ENCODE measurements around the gene ARGFX. TPM values are rescaled to one million over a fixed set of nuclear protein-coding genes. Genes with fewer than 3 reads are reported as not detected.
"Not testable (repeated sequence)": the region's sequence is repeated elsewhere in the genome, so short reads cannot be mapped to it uniquely, and the experiment has no call there.

The ARGFX gene
- total and polyA plus RNA-seq, 9 donors = 0.13 TPM; not detected in 8

DNA sequence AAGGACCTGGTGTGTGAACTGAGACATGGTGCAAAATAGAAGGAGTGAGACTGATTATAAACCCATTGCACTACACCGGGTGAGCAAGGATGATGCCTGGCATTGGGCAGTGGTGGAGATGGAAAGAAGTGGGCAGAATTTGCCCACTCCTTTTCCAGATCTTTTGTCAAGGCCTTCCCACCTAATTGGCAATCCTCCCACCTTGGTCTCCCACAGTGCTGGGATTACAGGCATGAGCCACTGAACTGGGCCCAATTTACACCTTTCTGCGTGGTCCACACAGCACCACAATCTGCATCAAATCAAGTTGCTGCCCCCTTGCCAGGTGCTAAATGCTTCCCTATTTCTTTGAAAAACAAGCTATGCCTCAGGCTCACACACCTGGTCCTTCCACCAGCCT is 30.8 kb downstream of the ARGFX start:
- Histone ChIP-seq H3K4me1 (ENCODE audit: control insufficient read depth, insufficient read depth, low read length) (peaks cover 2% of the 10 kb centered on the region), H3K36me3 (ENCODE audit: control insufficient read depth, insufficient read depth, low read length) (no peaks in the 10 kb centered on the region), H3K9me3 (replicated peaks; ENCODE audit: control insufficient read depth, low read depth, low read length) (no peaks in the 10 kb centered on the region), H3K27me3 (ENCODE audit: control insufficient read depth, insufficient read depth, low read length) (no peaks in the 10 kb centered on the region), H3K27ac (ENCODE audit: low read length) (no peak overlapping the region), H3K4me3 (ENCODE audit: low read length) (no peak overlapping the region)
- no peak for DNase-seq
- 71% methylated on average over 2 of the region's 2 CpGs for WGBS (ENCODE audit: insufficient coverage)

DNA sequence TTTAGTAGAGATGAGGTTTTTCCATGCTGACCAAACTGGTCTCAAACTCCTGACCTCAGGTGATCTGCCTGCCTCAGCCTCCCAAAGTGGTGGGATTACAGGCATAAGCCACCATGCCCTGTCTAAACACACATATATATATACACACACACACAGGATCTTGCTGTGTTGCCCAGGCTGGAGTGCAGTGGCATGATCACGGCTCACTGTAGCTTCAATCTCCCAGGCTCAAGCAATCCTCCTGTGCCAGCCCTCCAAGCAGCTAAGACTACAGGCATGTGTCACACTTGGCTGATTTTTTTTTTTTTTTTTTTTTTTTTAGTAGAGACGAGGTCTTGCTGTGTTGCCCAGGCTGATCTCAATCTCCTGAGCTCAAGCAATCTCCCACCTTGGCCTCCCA is 32.2 kb downstream of the ARGFX start:
- H3K9me3 ChIP-seq (replicated peaks; ENCODE audit: control insufficient read depth, low read depth, low read length); DNase-seq; H3K36me3 ChIP-seq (ENCODE audit: control insufficient read depth, insufficient read depth, low read length); H3K27me3 ChIP-seq (ENCODE audit: control insufficient read depth, insufficient read depth, low read length); H3K4me1 ChIP-seq (ENCODE audit: control insufficient read depth, insufficient read depth, low read length); H3K4me3 ChIP-seq (ENCODE audit: low read length); H3K27ac ChIP-seq (ENCODE audit: low read length): not testable (repeated sequence)
- WGBS (ENCODE audit: insufficient coverage) = no CpG with 5 or more reads among the region's 2 CpGs

DNA sequence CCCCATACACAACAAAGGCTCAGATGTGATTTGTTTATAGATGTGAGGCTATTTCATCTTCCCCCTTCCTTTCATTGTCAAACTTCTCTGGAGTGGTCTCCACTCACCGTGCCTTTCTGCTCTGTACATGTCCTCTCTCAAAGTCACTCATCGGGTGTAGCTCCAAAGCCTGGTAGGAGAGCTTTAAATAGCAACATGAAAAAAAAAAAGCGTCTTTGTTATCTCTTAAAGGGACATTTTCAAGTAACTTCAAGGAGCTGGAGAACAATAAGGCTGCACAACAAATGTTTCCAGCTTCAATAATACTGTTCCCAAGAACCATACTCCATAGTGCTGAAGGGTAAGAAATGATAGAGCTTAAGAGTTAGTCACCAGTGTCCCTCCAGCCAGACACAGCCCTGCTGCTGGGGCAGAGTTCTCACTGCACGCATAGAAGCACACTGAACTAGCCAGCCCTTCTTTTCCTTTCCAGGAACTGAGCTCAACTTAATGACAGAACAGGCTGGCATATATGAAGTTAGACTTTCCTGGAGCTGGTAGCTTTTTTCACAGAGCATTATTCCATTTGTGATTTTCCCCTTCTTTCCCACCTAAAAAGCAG is 33.6 kb downstream of the ARGFX start:
- Histone ChIP-seq H3K9me3 (replicated peaks; ENCODE audit: control insufficient read depth, low read depth, low read length) (no peaks in the 10 kb centered on the region), H3K27me3 (ENCODE audit: control insufficient read depth, insufficient read depth, low read length) (no peaks in the 10 kb centered on the region), H3K36me3 (ENCODE audit: control insufficient read depth, insufficient read depth, low read length) (no peaks in the 10 kb centered on the region), H3K4me1 (ENCODE audit: control insufficient read depth, insufficient read depth, low read length) (peaks cover 2% of the 10 kb centered on the region), H3K4me3 (ENCODE audit: low read length) (no peak overlapping the region), H3K27ac (ENCODE audit: low read length) (peak overlapping the region; percentile 52)
- no CpG with 5 or more reads among the region's 4 CpGs for WGBS (ENCODE audit: insufficient coverage)
- DNase-seq = peak; percentile 32

DNA sequence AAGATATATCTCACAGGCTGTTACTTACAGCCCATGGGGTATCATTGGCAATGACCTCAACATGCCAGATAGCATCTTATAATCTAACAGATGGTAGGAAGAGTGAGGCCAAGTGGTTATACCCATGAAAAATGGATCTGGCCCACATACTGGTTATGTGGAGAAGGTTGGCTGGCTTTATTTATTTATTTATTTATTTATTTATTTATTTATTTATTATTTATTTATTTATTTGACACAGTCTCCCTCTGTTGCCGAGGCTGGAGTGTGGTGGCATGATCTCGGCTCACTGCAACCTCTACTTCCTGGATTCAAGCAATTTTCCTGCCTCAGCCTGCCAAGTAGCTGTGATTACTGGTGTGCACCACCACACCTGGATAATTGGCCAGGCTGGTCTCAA is 37.0 kb downstream of the ARGFX start:
- Histone ChIP-seq H3K27ac (ENCODE audit: low read length) (no peak overlapping the region), H3K9me3 (replicated peaks; ENCODE audit: control insufficient read depth, low read depth, low read length) (no peaks in the 10 kb centered on the region), H3K27me3 (ENCODE audit: control insufficient read depth, insufficient read depth, low read length) (no peaks in the 10 kb centered on the region), H3K4me1 (ENCODE audit: control insufficient read depth, insufficient read depth, low read length) (peaks cover 2% of the 10 kb centered on the region), H3K36me3 (ENCODE audit: control insufficient read depth, insufficient read depth, low read length) (no peaks in the 10 kb centered on the region), H3K4me3 (ENCODE audit: low read length) (no peak overlapping the region)
- 100% methylated on average over 1 of the region's 2 CpGs for WGBS (ENCODE audit: insufficient coverage)
- DNase-seq = no peak

DNA sequence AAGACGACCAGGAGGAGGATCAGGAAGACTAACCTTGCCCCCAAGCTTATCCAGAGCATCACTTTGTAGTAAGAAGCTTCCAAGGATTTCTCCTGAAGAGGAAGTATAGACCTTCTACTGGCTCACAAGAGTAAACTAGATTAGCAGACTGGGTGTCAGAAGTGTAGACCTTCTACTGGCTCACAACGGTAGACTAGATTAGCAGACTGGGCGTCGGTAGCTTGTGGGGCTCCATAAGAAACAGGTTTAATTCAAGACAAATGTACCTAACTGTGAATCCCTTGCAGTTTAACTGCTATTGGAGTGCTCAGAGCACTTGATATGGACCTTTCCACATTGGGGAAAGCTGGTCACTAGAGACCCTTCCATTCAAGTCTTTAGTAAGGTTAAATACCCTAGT is 38.4 kb downstream of the ARGFX start:
- Histone ChIP-seq H3K27me3 (ENCODE audit: control insufficient read depth, insufficient read depth, low read length) (no peaks in the 10 kb centered on the region), H3K4me3 (ENCODE audit: low read length) (no peak overlapping the region), H3K9me3 (replicated peaks; ENCODE audit: control insufficient read depth, low read depth, low read length) (no peaks in the 10 kb centered on the region), H3K27ac (ENCODE audit: low read length) (no peak overlapping the region), H3K36me3 (ENCODE audit: control insufficient read depth, insufficient read depth, low read length) (no peaks in the 10 kb centered on the region), H3K4me1 (ENCODE audit: control insufficient read depth, insufficient read depth, low read length) (peaks cover 2% of the 10 kb centered on the region)
- 90% methylated on average over 2 of the region's 4 CpGs for WGBS (ENCODE audit: insufficient coverage)
- DNase-seq = no peak

Other genes starting within 250 kb of the ARGFX start
- gene POLQ, start 22.0 kb upstream of the ARGFX start, total RNA-seq = 2.7 TPM
- 1 to 10 TPM; 2.9 to 4.8 (median 3.4) TPM for gene POLQ, start 22.0 kb upstream of the ARGFX start, polyA plus RNA-seq (ENCODE audit: insufficient read depth in 1 of 8, insufficient read length in 8 of 8, low replicate concordance in 1 of 8)
- 2.4 TPM for gene FBXO40, start 25.4 kb downstream of the ARGFX start, total RNA-seq
- gene FBXO40, start 25.4 kb downstream of the ARGFX start, polyA plus RNA-seq (ENCODE audit: insufficient read depth in 1 of 8, insufficient read length in 8 of 8, low replicate concordance in 1 of 8) = 1 to 10 TPM; 1.6 to 2.7 (median 2.1) TPM
- gene HCLS1, start 93.0 kb downstream of the ARGFX start, total RNA-seq = 4.1 TPM
- gene HCLS1, start 93.0 kb downstream of the ARGFX start, polyA plus RNA-seq (ENCODE audit: insufficient read depth in 1 of 8, insufficient read length in 8 of 8, low replicate concordance in 1 of 8) = 1 to 10 TPM; 5.9 to 9.7 (median 8.0) TPM
- gene GOLGB1, start 181.8 kb downstream of the ARGFX start, total RNA-seq = 45.1 TPM
- gene GOLGB1, start 181.8 kb downstream of the ARGFX start, polyA plus RNA-seq (ENCODE audit: insufficient read depth in 1 of 8, insufficient read length in 8 of 8, low replicate concordance in 1 of 8) = 10 to 100 TPM; 38.0 to 50.2 (median 43.2) TPM

All from muscle of leg (tissue), 11 donors.